ENCODE measurements around the gene OR52I2.

DNA sequence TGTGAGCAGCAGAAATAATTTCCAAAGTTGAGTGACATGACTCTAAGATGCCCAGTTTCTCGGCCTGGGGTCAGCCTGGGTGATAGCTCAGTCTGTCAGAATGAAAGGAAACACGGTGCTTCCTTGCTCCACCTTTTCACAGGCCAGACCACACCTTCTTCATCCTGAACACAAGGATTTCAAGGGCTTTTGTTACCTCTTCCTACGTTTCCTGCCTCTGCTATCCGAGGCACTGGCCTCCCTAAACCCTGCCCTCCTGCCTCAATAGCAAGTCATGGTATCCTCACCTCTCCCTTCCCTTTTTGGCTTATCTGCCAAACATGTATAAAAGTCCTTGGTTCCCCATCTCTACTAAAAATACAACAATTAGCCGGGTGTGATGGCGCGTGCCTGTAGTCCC, 60.5 kb downstream of the OR52I2 start:
- no peak for TF ChIP-seq EZH2 (IDR thresholded peaks at IDR 0.05; ENCODE audit: borderline replicate concordance, low read length)
- TF ChIP-seq, protein P1, sequence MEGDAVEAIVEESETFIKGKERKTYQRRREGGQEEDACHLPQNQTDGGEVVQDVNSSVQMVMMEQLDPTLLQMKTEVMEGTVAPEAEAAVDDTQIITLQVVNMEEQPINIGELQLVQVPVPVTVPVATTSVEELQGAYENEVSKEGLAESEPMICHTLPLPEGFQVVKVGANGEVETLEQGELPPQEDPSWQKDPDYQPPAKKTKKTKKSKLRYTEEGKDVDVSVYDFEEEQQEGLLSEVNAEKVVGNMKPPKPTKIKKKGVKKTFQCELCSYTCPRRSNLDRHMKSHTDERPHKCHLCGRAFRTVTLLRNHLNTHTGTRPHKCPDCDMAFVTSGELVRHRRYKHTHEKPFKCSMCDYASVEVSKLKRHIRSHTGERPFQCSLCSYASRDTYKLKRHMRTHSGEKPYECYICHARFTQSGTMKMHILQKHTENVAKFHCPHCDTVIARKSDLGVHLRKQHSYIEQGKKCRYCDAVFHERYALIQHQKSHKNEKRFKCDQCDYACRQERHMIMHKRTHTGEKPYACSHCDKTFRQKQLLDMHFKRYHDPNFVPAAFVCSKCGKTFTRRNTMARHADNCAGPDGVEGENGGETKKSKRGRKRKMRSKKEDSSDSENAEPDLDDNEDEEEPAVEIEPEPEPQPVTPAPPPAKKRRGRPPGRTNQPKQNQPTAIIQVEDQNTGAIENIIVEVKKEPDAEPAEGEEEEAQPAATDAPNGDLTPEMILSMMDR (IDR thresholded peaks at IDR 0.05; ENCODE audit: low read length) = no peak
